RWPE1 (cell line): Measurements from ENCODE around the gene HEYL.

ENCODE experiments used
- CTCF ChIA-PET: fragments of 350-600 bp; sonication (Branson Sonifier 250); formaldehyde crosslinking; extraction: SDS; loops from one replicate; lab custom pipeline; 2021; lab: Yijun Ruan, JAX
- POLR2A ChIA-PET: fragments of 400-600 bp; formaldehyde crosslinking; extraction: SDS; loops from one replicate; lab custom pipeline; 2020; ENCODE audit warnings: antibody characterized with exemption; ENCODE audit not compliant: low non-redundant PET; lab: Yijun Ruan, JAX
- DNase-seq: peaks from one replicate; pipeline ENCODE4 v3.0.0; 2012; ENCODE audit warnings: low spot score
- H3K27ac ChIP-seq: fragments of 450-650 bp; 2 replicates; pipeline ENCODE4 v1.5.1; 2017
- CTCF ChIP-seq: fragments of 450-650 bp; conservative IDR thresholded peaks from 2 replicates; pipeline ENCODE4 v1.5.1; 2017; ENCODE audit warnings: low read depth, mild to moderate bottlenecking

The HEYL gene

GRCh38 chr1:39625462-39626273 is 13.8 kb downstream of the HEYL start:
- ChIA-PET POLR2A (no interaction called here), CTCF (no interaction called here)
- no peak for DNase-seq

GRCh38 chr1:39625009-39625408 is 14.4 kb downstream of the HEYL start:
- no peak for DNase-seq
- ChIA-PET CTCF (no interaction called here), POLR2A (no interaction called here)
- TF ChIP-seq CTCF: no peak
- no peak overlapping the region for H3K27ac ChIP-seq

More at GRCh38 chr1:39625462-39626273, 13.8 kb downstream of the HEYL start:
- no peak for TF ChIP-seq CTCF
- H3K27ac ChIP-seq: no peak overlapping the region

GRCh38 chr1:39623053-39623452 is 16.4 kb downstream of the HEYL start:
- no peak for DNase-seq
- TF ChIP-seq CTCF: no peak
- POLR2A ChIA-PET: no interaction called here
- CTCF ChIA-PET: no interaction called here
- no peak overlapping the region for H3K27ac ChIP-seq

GRCh38 chr1:39622427-39622826 is 17.0 kb downstream of the HEYL start:
- ChIA-PET POLR2A (no interaction called here), CTCF (interaction anchor here (0.6 kb wide), 1 partner anchor 55 kb away, joined by 5 read pairs; no protein-coding TSS in a partner anchor)
- H3K27ac ChIP-seq: no peak overlapping the region
- TF ChIP-seq CTCF: no peak
- no peak for DNase-seq

GRCh38 chr1:39620659-39621165 is 18.7 kb downstream of the HEYL start:
- no peak for TF ChIP-seq CTCF
- ChIA-PET CTCF (no interaction called here), POLR2A (no interaction called here)
- no peak overlapping the region for H3K27ac ChIP-seq
- no peak for DNase-seq

- POLR2A ChIA-PET: no interaction called here
- CTCF ChIA-PET: no interaction called here
- H3K27ac ChIP-seq: no peak overlapping the region
- DNase-seq: no peak
- TF ChIP-seq CTCF: no peak
Measured at GRCh38 chr1:39617488-39618049, 21.9 kb downstream of the HEYL start.
